ENCODE measurements around the gene NANOS3.
A peak's percentile ranks its signal among the peaks of the same experiment; 100 is the strongest.

NANOS3 gene

DNA sequence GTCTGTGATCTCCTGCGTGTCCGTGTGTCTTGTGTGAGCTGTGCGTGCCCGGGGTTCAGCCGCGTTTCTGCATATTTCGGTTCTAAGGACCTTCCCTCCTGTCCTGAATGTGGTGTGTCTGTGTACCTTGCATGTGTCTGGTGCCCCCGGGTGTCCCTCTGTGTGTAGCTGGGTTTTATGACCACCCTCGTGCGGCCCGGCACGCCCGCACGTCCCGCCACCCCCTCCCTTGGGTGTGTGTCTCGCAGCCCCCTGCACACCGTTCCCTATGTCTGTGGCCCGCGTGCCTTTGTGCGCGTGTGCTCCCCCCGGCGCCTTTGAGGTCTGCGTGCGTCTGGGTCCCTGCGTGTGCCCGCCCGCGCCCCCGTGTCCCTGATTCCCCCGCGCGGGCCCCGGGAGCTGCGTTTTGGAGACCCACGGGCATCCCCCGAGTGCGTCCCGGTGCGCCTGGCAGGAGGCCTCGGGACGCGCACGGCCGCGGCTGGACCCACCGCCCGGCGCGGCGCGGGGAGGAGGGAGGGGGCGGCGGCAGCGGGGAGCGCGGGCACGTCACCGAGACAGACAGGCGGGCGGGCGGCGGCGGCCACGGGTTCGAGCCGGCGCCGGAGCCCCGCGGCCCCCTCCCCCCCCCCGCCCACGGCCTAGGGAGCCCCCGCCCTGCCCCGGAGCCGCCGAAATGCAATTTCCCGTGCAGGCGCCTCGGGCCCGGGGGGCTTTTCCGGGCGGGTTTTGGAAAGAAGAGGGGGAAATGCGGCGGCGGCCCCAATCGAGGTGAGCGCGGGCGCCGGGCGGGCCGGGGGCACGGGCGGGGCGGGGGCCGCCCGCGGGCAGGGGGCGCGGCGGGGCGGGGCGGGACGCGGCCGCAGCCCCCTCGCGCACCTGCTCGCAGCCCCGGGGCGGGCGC, 12.0 kb upstream of the NANOS3 start:
- TF ChIP-seq GATA1 (IDR thresholded peaks at IDR 0.05; ENCODE audit: low read depth, low read length): no peak
- DNase-seq: no peak

DNA sequence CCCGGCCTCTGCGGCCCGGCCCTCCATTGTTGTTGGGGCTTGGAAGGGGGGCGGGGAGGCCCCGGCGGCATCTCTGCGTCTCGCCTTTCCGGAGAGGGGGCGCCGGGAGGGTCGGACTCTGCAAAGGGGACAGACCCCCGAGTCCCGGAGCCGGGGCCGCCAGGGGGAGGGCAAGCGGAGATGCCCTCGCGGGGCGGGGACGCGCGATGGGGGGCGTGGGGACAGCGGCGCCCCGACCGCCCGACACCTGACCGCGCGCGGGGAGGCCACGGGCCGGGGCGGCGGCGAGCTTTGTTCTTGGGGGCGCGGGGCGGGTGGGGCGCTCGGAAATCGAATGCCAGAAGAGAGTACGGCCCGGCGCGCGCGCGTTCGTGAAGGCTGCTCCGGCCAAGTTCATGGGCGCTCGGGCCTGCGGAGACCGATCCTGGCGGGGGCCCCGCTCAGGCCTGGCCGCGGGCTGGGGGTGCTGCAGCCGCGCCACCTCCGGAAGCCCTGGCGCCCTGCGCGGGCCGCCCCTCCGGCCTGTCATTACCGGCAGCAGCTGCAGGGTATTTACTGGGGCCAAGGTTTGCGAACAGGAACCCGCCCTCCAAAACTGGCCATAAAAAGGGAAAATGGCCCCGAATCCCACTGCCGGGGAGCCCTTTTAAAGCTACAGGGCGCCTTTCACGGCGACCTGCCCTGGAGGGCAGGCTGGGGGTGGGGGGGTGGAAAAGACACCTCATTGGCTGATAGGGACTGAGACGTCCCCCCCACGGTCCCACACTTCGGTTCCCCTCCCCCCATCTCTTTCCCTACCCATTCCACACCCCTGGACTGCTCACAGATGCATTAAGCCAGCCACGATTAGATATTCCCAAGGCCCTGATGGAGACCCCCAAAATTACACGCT, 11.1 kb upstream of the NANOS3 start:
- DNase-seq: no peak
- TF ChIP-seq POLR2A (IDR thresholded peaks at IDR 0.05; ENCODE audit: low read length): no peak
- TF ChIP-seq GATA1 (IDR thresholded peaks at IDR 0.05; ENCODE audit: low read depth, low read length): no peak

GRCh38 chr19:13866463-13867046, 10.4 kb upstream of the NANOS3 start:
- TF ChIP-seq POLR2A (IDR thresholded peaks at IDR 0.05; ENCODE audit: low read length): no peak
- no peak for TF ChIP-seq GATA1 (IDR thresholded peaks at IDR 0.05; ENCODE audit: low read depth, low read length)
- DNase-seq: no peak

DNA sequence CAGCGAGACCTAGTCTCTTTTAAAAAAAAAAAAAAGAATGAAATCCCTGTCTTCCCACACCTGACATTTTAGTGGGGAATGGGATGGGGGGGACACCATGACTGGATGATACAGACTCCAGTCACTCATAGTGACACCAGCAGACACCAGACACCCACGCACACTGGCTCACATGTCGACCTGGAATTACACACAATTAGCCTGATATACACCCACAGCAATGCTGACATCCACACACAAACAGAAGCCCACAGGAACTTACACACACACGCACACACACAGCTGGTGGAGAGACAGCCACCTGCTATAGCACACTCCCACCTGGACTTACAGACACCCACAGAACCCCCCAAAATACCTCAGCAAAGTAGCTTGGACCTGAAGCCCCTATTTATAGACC, 8.3 kb upstream of the NANOS3 start:
- no peak for DNase-seq
- TF ChIP-seq POLR2A (IDR thresholded peaks at IDR 0.05; ENCODE audit: low read length): no peak

GRCh38 chr19:13869281-13869680, 7.7 kb upstream of the NANOS3 start:
- no peak for DNase-seq
- TF ChIP-seq POLR2A (IDR thresholded peaks at IDR 0.05; ENCODE audit: low read length) (no peak), GATA1 (IDR thresholded peaks at IDR 0.05; ENCODE audit: low read depth, low read length) (no peak)

- TF ChIP-seq POLR2A (IDR thresholded peaks at IDR 0.05; ENCODE audit: low read length): no peak
- TF ChIP-seq GATA1 (IDR thresholded peaks at IDR 0.05; ENCODE audit: low read depth, low read length): no peak
- DNase-seq: no peak
Measured at GRCh38 chr19:13870873-13871272, 6.1 kb upstream of the NANOS3 start.

DNA sequence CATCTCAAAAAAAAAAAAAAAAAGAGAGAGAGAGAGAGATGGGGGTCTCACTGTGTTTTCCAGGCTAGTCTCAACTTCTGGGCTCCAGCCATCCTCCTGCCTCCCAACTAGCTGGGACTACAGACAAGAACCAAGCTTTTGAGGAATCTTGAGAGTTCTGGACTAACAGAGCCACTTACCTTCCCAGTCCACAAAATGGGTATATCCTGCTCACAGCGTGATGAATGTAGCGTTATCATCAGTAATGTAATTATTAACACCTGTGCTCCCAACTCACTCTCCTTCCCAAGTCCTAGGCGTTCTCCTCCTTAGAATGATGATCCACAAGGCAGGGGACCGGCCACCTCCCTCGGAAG, 4.6 kb upstream of the NANOS3 start:
- TF ChIP-seq POLR2A (IDR thresholded peaks at IDR 0.05; ENCODE audit: low read length) (no peak), GATA1 (IDR thresholded peaks at IDR 0.05; ENCODE audit: low read depth, low read length) (no peak)
- no peak for DNase-seq

DNA sequence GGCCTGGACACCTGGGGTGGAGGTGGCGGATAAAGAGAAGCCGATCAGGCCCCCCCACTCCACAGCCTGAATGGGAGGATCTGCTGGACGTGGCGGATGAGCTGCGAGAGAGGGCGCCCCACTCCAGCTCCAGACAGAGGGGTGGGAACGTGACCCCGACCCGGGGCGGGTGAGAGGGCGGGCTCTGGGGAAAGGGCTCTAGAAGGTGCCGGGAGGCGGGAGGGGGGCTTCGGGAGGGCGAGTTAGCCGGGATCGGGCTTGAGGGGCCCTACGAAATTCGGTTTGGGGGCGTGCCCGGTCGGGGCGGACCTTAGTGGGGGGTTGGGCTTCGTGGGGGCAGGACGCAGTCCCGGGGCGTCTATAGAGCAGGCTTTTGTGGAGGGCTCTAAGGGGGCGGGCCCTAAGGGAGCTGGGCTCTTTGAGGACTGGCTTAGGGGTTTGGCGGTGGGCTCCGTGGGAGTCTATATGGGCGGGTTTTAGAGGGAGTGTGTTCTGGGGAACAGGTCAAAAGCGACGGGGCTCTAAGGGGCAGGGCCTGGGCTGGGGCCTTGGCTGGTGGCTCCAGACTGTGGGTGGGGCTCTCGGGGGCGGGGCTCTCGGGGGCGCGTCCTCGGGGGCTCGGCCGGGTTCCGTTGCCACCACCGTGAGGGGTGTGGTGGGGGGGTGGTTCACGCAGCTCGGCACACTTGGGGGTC, 4.1 kb upstream of the NANOS3 start:
- peak; percentile 58 to 68 for DNase-seq
- TF ChIP-seq POLR2A (IDR thresholded peaks at IDR 0.05; ENCODE audit: low read length) (no peak), GATA1 (IDR thresholded peaks at IDR 0.05; ENCODE audit: low read depth, low read length) (no peak)

GRCh38 chr19:13873834-13874515, 3.0 kb upstream of the NANOS3 start:
- no peak for DNase-seq
- TF ChIP-seq POLR2A (IDR thresholded peaks at IDR 0.05; ENCODE audit: low read length) (no peak), GATA1 (IDR thresholded peaks at IDR 0.05; ENCODE audit: low read depth, low read length) (no peak)

DNA sequence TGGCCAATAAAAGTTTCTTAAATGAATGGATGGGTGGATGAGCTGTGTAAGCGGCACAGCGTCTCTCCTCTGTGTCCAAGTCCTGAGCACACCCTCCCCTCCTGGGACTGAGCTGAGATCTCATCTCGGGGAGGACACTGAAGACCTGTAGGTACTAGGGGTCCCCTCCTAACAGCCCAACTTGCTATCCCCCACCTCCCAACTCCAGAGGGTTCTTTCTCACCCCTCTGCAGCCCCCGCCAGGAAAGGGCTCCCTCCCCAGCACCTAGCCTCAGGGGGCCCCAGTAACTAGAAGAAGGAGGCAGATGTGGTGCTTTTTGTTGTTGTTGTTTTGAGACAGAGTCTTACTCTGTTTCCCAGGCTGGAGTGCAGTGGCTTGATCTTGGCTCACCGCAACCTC, 1.1 kb upstream of the NANOS3 start:
- TF ChIP-seq GATA1 (IDR thresholded peaks at IDR 0.05; ENCODE audit: low read depth, low read length) (no peak), POLR2A (IDR thresholded peaks at IDR 0.05; ENCODE audit: low read length) (no peak)
- DNase-seq: no peak

GRCh38 chr19:13877303-13877702, 369 bp downstream of the NANOS3 start:
- DNase-seq: no peak
- TF ChIP-seq POLR2A (IDR thresholded peaks at IDR 0.05; ENCODE audit: low read length) (no peak), GATA1 (IDR thresholded peaks at IDR 0.05; ENCODE audit: low read depth, low read length) (no peak)

- peak; percentile 97 to 99 for DNase-seq
- TF ChIP-seq POLR2A (IDR thresholded peaks at IDR 0.05; ENCODE audit: low read length) (peak; percentile 44), GATA1 (IDR thresholded peaks at IDR 0.05; ENCODE audit: low read depth, low read length) (no peak)
Measured at GRCh38 chr19:13880059-13881043, 3.4 kb downstream of the NANOS3 start.

Data from erythroblast (primary cell).